ENCODE results near the gene CASP8AP2. TPM values are rescaled to one million over a fixed set of nuclear protein-coding genes. Genes with fewer than 3 reads are reported as not detected.
"Not testable (repeated sequence)": the region's sequence is repeated elsewhere in the genome, so short reads cannot be mapped to it uniquely, and the experiment has no call there.

The CASP8AP2 gene
- total RNA-seq, 4 donors from 2014 or later = 8.4 to 12.9 (median 10.1) TPM

GRCh38 chr6:89797317-89797716 lies 32.4 kb upstream of the CASP8AP2 start:
- intact Hi-C loops (cut with DNase I; ENCODE audit: low total_unique reads) = no loop called here
- DNase-seq (ENCODE audit: low spot score in 2 of 2) = no peak
- no peak overlapping the region for H3K4me3 ChIP-seq (ENCODE audit: low read depth, poor library complexity, severe bottlenecking)
- no peak for TF ChIP-seq POLR2A (IDR thresholded peaks at IDR 0.05)
- no peak for TF ChIP-seq CTCF (IDR thresholded peaks at IDR 0.05)
- WGBS, 2 donors = 82 to 90% methylated on average over 7 of the region's 7 CpGs

GRCh38 chr6:89799096-89799495 lies 30.6 kb upstream of the CASP8AP2 start:
- no peak overlapping the region for H3K4me3 ChIP-seq (ENCODE audit: low read depth, poor library complexity, severe bottlenecking)
- intact Hi-C loops (cut with DNase I; ENCODE audit: low total_unique reads) = no loop called here
- TF ChIP-seq CTCF (IDR thresholded peaks at IDR 0.05) = no peak
- TF ChIP-seq POLR2A (IDR thresholded peaks at IDR 0.05) = no peak
- WGBS, 2 donors = 76 to 85% methylated on average over 8 of the region's 8 CpGs
- DNase-seq (ENCODE audit: low spot score in 2 of 2) = no peak

GRCh38 chr6:89799756-89800155 lies 29.9 kb upstream of the CASP8AP2 start:
- no peak overlapping the region for H3K4me3 ChIP-seq (ENCODE audit: low read depth, poor library complexity, severe bottlenecking)
- 81 to 89% methylated on average over 2 of the region's 2 CpGs for WGBS, 2 donors
- no peak for DNase-seq (ENCODE audit: low spot score in 2 of 2)
- TF ChIP-seq POLR2A (IDR thresholded peaks at IDR 0.05) = no peak
- TF ChIP-seq CTCF (IDR thresholded peaks at IDR 0.05) = no peak
- intact Hi-C loops (cut with DNase I; ENCODE audit: low total_unique reads) = no loop called here

GRCh38 chr6:89803271-89803670 lies 26.4 kb upstream of the CASP8AP2 start:
- TF ChIP-seq POLR2A (IDR thresholded peaks at IDR 0.05) (no peak), CTCF (IDR thresholded peaks at IDR 0.05) (no peak)
- H3K4me3 ChIP-seq (ENCODE audit: low read depth, poor library complexity, severe bottlenecking) = no peak overlapping the region
- WGBS, 2 donors = 94 to 96% methylated on average over 10 of the region's 10 CpGs
- DNase-seq (ENCODE audit: low spot score in 2 of 2) = no peak
- intact Hi-C loops (cut with DNase I; ENCODE audit: low total_unique reads) = no loop called here

GRCh38 chr6:89805814-89806371 lies 23.8 kb upstream of the CASP8AP2 start:
- WGBS, 2 donors = 93 to 95% methylated on average over 6 of the region's 6 CpGs
- no peak overlapping the region for H3K4me3 ChIP-seq (ENCODE audit: low read depth, poor library complexity, severe bottlenecking)
- no peak for DNase-seq (ENCODE audit: low spot score in 2 of 2)
- TF ChIP-seq CTCF (IDR thresholded peaks at IDR 0.05) (no peak), POLR2A (IDR thresholded peaks at IDR 0.05) (no peak)
- intact Hi-C loops (cut with DNase I; ENCODE audit: low total_unique reads) = no loop called here

GRCh38 chr6:89807581-89807980 lies 22.1 kb upstream of the CASP8AP2 start:
- 90 to 92% methylated on average over 3 of the region's 3 CpGs for WGBS, 2 donors
- intact Hi-C loops (cut with DNase I; ENCODE audit: low total_unique reads) = no loop called here
- no peak overlapping the region for H3K4me3 ChIP-seq (ENCODE audit: low read depth, poor library complexity, severe bottlenecking)
- no peak for DNase-seq (ENCODE audit: low spot score in 2 of 2)
- TF ChIP-seq POLR2A (IDR thresholded peaks at IDR 0.05) (no peak), CTCF (IDR thresholded peaks at IDR 0.05) (no peak)

GRCh38 chr6:89813422-89813821 lies 16.3 kb upstream of the CASP8AP2 start:
- H3K4me3 ChIP-seq (ENCODE audit: low read depth, poor library complexity, severe bottlenecking); intact Hi-C loops (cut with DNase I; ENCODE audit: low total_unique reads): not testable (repeated sequence)
- WGBS, 2 donors = 98 to 100% methylated on average over 3 of the region's 3 CpGs
- peak in 1 of 2 donors; percentile 31 for DNase-seq (ENCODE audit: low spot score in 2 of 2)

Measured in lower leg skin (tissue), 4 donors.